Uterus (tissue), 4 donors: ENCODE measurements around the gene PDGFD. TPM values are rescaled to one million over a fixed set of nuclear protein-coding genes. Genes with fewer than 3 reads are reported as not detected.

Source experiments
- DNase-seq, 2 donors: peaks; one replicate each; pipeline ENCODE4 v3.0.0-alpha.2; 2019 to 2020
- H3K27ac ChIP-seq, 2 donors: fragments of 200-600 bp; sonication (generic); 1 replicate in 1 of 2; 2 replicates in 1 of 2; pipeline ENCODE4 v1.5.1; 2016 to 2018
- H3K27me3 ChIP-seq, 2 donors: fragments of 200-600 bp; sonication (generic); one replicate each; pipeline ENCODE4 v1.5.1; 2018 to 2019; ENCODE audit warnings: control low read depth in 1 of 2
- H3K36me3 ChIP-seq, 2 donors: fragments of 200-600 bp; sonication (generic); one replicate each; pipeline ENCODE4 v1.5.1; 2019; ENCODE audit warnings: control low read depth in 1 of 2
- H3K4me1 ChIP-seq, 2 donors: fragments of 200-600 bp; sonication (generic); one replicate each; pipeline ENCODE4 v1.5.1; 2018 to 2019; ENCODE audit warnings: control low read depth in 1 of 2
- H3K4me3 ChIP-seq, 2 donors: fragments of 200-600 bp; sonication (generic); 1 replicate in 1 of 2; 2 replicates in 1 of 2; pipeline ENCODE4 v1.5.1; 2018 to 2019; ENCODE audit warnings: mild to moderate bottlenecking in 1 of 2
- H3K9me3 ChIP-seq, 2 donors: fragments of 200-600 bp; sonication (generic); one replicate each; pipeline ENCODE4 v1.5.1; 2019; ENCODE audit warnings: control low read depth in 1 of 2
- POLR2A ChIP-seq, 2 donors: fragments of 450-650 bp; IDR thresholded peaks; one replicate each; pipeline ENCODE4 v1.6.1; 2016; ENCODE audit warnings: antibody characterized with exemption in 2 of 2, mild to moderate bottlenecking in 1 of 2, moderate library complexity in 1 of 2
- intact Hi-C: fragments of 100-400 bp; cut with DNase I; formaldehyde crosslinking; loops from one replicate; pipeline ENCODE4 v1.15.1; 2023; ENCODE audit warnings: low total_unique reads
- total RNA-seq, 4 donors: library from RNA; depleted of rRNA in 3 of 4; stranded (reverse); fragments of >200 nt in 3 of 4; gene quantifications; one replicate each; pipeline versions ENCODE4 v1.1.0 to v1.2.4, GENCODE V29; 2014 to 2023
- TF ChIP-seq, protein P1 (sequence below), 4 experiments: fragments of 200-600 bp in 2 of 4; fragments of 450-650 bp in 2 of 4; sonication (generic) in 2 of 4; IDR thresholded peaks; one replicate each; pipeline ENCODE4 v1.5.1; 2016 to 2019; ENCODE audit warnings: antibody characterized with exemption in 4 of 4, mild to moderate bottlenecking in 2 of 4, moderate library complexity in 1 of 4
- donor health status: DM: yes; HTN: yes; CAD: no.

The PDGFD gene
- total RNA-seq, 4 donors from 2014 or later, result 2.8 to 57.9 (median 23.9) TPM

DNA sequence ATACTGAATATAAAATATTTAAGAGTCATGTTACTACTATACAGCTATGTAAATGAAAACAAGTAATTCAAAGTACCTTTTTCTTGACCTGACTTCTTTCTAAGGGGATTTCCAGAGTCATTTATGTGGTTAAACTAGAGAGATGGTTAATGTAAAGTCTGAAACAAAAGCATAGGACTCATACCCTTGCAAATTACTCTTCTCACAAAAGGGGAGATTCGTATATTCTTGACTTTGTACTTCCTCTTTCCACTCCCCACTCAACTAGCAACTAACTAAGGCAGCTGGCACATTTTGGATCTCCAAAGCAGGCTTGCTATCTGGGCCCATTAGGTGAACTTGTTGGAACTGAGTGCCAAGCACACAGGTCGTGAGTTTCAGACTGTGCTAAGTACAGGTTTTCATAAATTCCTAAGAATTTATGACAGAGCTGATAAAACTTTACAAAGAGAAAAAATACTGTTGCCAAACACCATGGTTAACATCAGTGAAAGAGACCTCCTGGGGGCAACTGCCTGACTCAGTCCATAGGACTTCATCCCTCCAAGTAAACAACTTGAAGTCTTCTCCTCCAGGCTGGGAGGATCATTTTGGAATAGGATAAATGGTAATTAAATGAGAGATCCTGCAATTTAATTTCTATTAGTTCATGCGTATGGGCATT, 204.5 kb downstream of the PDGFD start:
- H3K9me3 ChIP-seq, result no peaks in the 10 kb centered on the region
- TF ChIP-seq, protein P1, sequence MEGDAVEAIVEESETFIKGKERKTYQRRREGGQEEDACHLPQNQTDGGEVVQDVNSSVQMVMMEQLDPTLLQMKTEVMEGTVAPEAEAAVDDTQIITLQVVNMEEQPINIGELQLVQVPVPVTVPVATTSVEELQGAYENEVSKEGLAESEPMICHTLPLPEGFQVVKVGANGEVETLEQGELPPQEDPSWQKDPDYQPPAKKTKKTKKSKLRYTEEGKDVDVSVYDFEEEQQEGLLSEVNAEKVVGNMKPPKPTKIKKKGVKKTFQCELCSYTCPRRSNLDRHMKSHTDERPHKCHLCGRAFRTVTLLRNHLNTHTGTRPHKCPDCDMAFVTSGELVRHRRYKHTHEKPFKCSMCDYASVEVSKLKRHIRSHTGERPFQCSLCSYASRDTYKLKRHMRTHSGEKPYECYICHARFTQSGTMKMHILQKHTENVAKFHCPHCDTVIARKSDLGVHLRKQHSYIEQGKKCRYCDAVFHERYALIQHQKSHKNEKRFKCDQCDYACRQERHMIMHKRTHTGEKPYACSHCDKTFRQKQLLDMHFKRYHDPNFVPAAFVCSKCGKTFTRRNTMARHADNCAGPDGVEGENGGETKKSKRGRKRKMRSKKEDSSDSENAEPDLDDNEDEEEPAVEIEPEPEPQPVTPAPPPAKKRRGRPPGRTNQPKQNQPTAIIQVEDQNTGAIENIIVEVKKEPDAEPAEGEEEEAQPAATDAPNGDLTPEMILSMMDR (IDR thresholded peaks at IDR 0.05), result no peak
- no peak for TF ChIP-seq POLR2A (IDR thresholded peaks at IDR 0.05)
- H3K36me3 ChIP-seq, result no peaks in the 10 kb centered on the region
- no peaks in the 10 kb centered on the region for H3K27me3 ChIP-seq
- no peaks in the 10 kb centered on the region for H3K4me1 ChIP-seq
- no peak overlapping the region for H3K27ac ChIP-seq
- no peak for DNase-seq
- no peak overlapping the region for H3K4me3 ChIP-seq
- intact Hi-C loops, result no loop called here

DNA sequence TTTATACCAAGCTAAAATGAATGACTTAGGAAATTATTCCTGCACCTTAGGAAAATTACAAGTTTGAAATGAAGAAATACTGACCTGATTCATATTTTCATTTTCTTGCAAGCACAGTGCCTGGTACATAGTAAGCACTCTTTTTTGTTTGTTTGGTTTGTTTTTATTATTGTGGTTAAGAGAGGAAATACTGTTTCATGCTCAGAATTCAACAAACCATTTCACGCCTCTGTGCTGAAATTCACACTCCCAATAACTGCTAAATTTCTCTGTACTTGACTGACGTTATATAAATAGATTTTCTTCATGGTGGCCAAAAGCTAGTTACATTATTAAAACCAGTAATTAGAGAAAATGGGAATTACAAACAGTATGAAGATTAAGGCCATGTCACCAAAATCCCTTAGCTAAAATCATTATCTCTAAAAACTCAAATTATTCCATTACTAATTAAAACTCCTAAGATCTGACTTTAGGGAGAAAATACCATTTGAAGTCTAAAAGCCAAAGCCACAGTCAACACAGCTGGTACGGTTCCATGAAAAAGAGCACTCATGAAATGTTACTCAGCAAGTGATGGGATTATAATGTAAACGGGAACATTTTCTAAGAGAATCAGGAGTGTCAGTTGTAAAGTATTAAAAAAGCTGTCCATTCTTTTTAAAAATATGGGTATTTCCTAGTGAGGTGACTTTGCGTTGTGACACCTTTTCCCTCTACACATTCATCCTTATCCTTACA, 205.3 kb downstream of the PDGFD start:
- Histone ChIP-seq H3K4me1 (no peaks in the 10 kb centered on the region), H3K27ac (no peak overlapping the region), H3K27me3 (no peaks in the 10 kb centered on the region), H3K36me3 (no peaks in the 10 kb centered on the region), H3K4me3 (no peak overlapping the region), H3K9me3 (no peaks in the 10 kb centered on the region)
- TF ChIP-seq, protein P1 (IDR thresholded peaks at IDR 0.05), result no peak
- TF ChIP-seq POLR2A (IDR thresholded peaks at IDR 0.05), result no peak
- intact Hi-C loops, result no loop called here
- DNase-seq, result no peak

DNA sequence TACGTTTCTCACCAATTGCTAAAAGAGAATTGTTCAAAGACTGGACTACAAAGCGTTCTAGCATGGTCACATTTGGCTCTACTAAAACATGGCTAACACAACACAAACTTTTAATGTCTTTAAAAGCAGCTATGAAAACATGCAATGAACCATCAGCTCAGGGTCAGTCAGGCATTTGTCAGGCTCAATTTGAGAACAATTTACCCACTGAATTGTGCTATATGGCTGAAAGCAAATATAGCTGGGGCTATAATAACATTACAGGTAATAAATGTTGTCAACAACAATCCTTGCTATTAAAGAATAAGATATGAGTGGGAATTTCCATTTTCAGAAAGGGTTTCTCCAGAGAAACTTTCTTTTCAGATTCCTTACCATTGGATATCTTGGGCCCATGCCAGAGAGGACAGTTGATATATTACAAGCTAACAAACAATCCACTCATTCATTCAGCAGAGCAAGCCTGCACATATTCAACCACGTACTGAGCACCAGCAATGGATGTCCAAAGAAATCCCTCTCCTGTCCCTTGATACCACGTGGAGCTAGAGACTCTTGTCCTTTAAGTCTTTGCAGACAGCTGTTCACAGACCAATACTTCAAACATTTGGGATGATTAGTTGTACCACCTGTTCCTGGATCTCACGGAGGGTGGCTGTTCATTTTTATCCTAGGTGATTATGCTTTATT, 210.0 kb downstream of the PDGFD start:
- TF ChIP-seq, protein P1 (IDR thresholded peaks at IDR 0.05), result no peak
- TF ChIP-seq POLR2A (IDR thresholded peaks at IDR 0.05), result no peak
- no peak for DNase-seq
- H3K27me3 ChIP-seq, result no peaks in the 10 kb centered on the region
- H3K36me3 ChIP-seq, result no peaks in the 10 kb centered on the region
- no peak overlapping the region for H3K27ac ChIP-seq
- no peak overlapping the region for H3K4me3 ChIP-seq
- intact Hi-C loops, result no loop called here
- no peaks in the 10 kb centered on the region for H3K4me1 ChIP-seq
- H3K9me3 ChIP-seq, result no peaks in the 10 kb centered on the region

DNA sequence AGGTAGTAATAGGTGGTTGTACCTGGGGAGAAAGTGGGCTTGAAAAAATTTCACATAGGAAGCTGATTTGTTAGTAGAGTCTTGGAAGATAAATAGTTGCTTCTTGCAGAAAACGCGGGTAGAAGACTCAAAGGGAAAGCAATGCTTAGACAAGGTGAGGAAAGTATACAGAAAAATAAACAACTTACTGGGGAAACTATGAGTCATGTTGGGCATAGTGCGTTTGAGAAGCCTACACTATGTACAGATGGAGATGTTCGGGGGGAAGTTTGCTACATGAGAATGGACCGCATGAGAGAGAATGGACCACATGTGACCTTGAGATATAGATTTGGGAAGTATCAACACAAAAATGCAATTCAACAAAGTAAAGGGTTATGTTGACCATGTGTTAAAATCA, 214.2 kb downstream of the PDGFD start:
- no peak for DNase-seq
- H3K9me3 ChIP-seq, result no peaks in the 10 kb centered on the region
- no peak overlapping the region for H3K27ac ChIP-seq
- intact Hi-C loops, result no loop called here
- H3K4me1 ChIP-seq, result no peaks in the 10 kb centered on the region
- no peaks in the 10 kb centered on the region for H3K36me3 ChIP-seq
- TF ChIP-seq, protein P1 (IDR thresholded peaks at IDR 0.05), result no peak
- TF ChIP-seq POLR2A (IDR thresholded peaks at IDR 0.05), result no peak
- H3K4me3 ChIP-seq, result no peak overlapping the region
- H3K27me3 ChIP-seq, result no peaks in the 10 kb centered on the region
